Heart right ventricle (tissue), 16 donors: Measurements from ENCODE around the gene OPTC. TPM values are rescaled to one million over a fixed set of nuclear protein-coding genes. Genes with fewer than 3 reads are reported as not detected.

Source experiments
- ATAC-seq, 8 donors: fragments of 200-7000 bp; cut with Tn5 transposase; one replicate each; pipeline ENCODE4 v1.9.1; 2020; ENCODE audit warnings: mild to moderate bottlenecking in 8 of 8, moderate library complexity in 8 of 8, moderate number of reproducible peaks in 1 of 8
- DNase-seq, 2 donors: peaks; one replicate each; pipeline ENCODE4 v3.0.0-alpha.2; 2020
- H3K27ac ChIP-seq, 10 donors: fragments of 200-600 bp; sonication (generic) in 2 of 10; one replicate each; pipeline versions ENCODE4 v1.5.0 to v1.8.0; 2020 to 2022; ENCODE audit warnings: mild to moderate bottlenecking in 3 of 10
- H3K27me3 ChIP-seq, 7 donors: fragments of 200-600 bp; one replicate each; pipeline ENCODE4 v1.8.0; 2021 to 2022; ENCODE audit warnings: mild to moderate bottlenecking in 2 of 7
- H3K36me3 ChIP-seq, 9 donors: fragments of 200-600 bp; sonication (generic) in 1 of 9; one replicate each; pipeline versions ENCODE4 v1.5.0 to v1.8.0; 2020 to 2022; ENCODE audit warnings: mild to moderate bottlenecking in 2 of 9
- H3K4me1 ChIP-seq, 9 donors: fragments of 200-600 bp; sonication (generic) in 1 of 9; one replicate each; pipeline versions ENCODE4 v1.5.0 to v1.8.0; 2020 to 2022; ENCODE audit warnings: mild to moderate bottlenecking in 4 of 9
- H3K4me3 ChIP-seq, 10 donors: fragments of 200-600 bp; sonication (generic) in 2 of 10; one replicate each; pipeline versions ENCODE4 v1.5.0 to v1.8.0; 2020 to 2022; ENCODE audit warnings: mild to moderate bottlenecking in 7 of 10, moderate library complexity in 2 of 10
- H3K9me3 ChIP-seq, 11 donors: fragments of 200-600 bp in 10 of 11; sonication (generic) in 2 of 11; one replicate each; pipeline versions ENCODE4 v1.5.0 to v1.8.0; 2013 to 2022; ENCODE audit warnings: mild to moderate bottlenecking in 2 of 11, control low read depth in 1 of 11, moderate library complexity in 1 of 11
- WGBS, 2 donors: extraction: QIAGEN DNeasy Blood & Tissue Kit; methylation state at CpG; one replicate each; pipeline ENCODE4 v1.1.7; 2013; ENCODE audit warnings: inconsistent platforms in 1 of 2; 5-methylcytosine and 5-hydroxymethylcytosine counted together
- intact Hi-C, 10 donors: fragments of 100-400 bp; cut with DNase I; formaldehyde crosslinking; loops; one replicate each; pipeline versions ENCODE4 v1.11.1 to v1.14.2; 2022
- polyA plus RNA-seq, 2 donors: library from polyadenylated mRNA; stranded (reverse); fragments of 200-250 nt; gene quantifications; one replicate each; pipeline ENCODE4 v1.2.3, GENCODE V29; 2013
- total RNA-seq, 10 donors: library from RNA; stranded (reverse); fragmentation: NEBNext Ultra II Directional in 3 of 10; extraction: Animal tissue kit (Norgen Biotek cat#: 25700) in 3 of 10; gene quantifications; one replicate each; pipeline versions ENCODE4 v1.2.1 to v1.2.4, GENCODE V29; 2021 to 2023
- TF ChIP-seq, protein P1 (sequence below), 9 donors: fragments of 200-600 bp; sonication (generic) in 2 of 9; IDR thresholded peaks; one replicate each; pipeline versions ENCODE4 v1.5.0 to v1.8.0; 2021 to 2022; ENCODE audit warnings: antibody characterized with exemption in 9 of 9, mild to moderate bottlenecking in 5 of 9, moderate library complexity in 1 of 9
- donor health status: Arrhythmogenic right ventricular cardiomyopathy.
- donor health status: ischemic (EF 13 %, LVEDD 7.1; RV severe dilation, severe dysfunction).
- donor health status: healthy with polysubstance abuse.
- donor health status: DM: no; HTN: yes; CAD: no.
- donor health status: DM: no; HTN: no; CAD: no.
- donor health status: ischemic (EF 25% LVEDD 6.9; RV normal size, moderate dysfunction).
- donor health status: ischemic (EF 25% LVEDD 5.7; RV mildly dilated, moderate dysfunction).
- donor health status: healthy.
- donor health status: DM: yes; HTN: yes; CAD: no.
- donor health status: Ischemic cardiomyopathy.
- donor health status: ischemic (EF 35%, LVEDD 5.7; RV mildly dilated, moderate dysfunction).
- donor health status: nonischemic (EF 11% LVEDD 7.7; RV severe dilation, severe dysfunction).
- donor health status: DM: yes; HTN: yes; CAD: no.
- donor health status: PGD.
- donor health status: ischemic (EF 29% LVEDD 5.4; RV normal size, mild dysfunction).
- donor health status: nonischemic (EF 23%, LVEDD 6.1; RV moderate dilation, normal function).

The OPTC gene
- total and polyA plus RNA-seq, 12 donors: not detected

DNA sequence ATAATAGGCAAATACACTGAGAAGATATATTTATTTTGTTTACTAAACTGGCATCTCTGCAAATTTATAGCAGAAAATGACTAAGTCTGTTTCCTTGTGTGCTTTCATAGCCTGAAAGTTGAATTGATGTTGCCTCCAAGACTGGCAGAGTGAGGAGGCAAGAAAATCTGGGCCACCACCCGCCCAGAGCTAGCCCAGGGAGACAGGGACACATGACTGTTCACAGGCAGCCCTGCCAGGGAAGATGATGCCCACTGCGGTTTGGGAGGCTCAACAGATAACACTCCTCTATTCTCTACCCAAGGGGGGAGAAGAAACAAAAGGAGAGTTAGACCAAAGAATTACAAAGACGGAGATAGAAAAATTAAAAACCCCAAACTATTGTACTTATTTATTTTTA, 37.1 kb downstream of the OPTC start:
- TF ChIP-seq, protein P1, sequence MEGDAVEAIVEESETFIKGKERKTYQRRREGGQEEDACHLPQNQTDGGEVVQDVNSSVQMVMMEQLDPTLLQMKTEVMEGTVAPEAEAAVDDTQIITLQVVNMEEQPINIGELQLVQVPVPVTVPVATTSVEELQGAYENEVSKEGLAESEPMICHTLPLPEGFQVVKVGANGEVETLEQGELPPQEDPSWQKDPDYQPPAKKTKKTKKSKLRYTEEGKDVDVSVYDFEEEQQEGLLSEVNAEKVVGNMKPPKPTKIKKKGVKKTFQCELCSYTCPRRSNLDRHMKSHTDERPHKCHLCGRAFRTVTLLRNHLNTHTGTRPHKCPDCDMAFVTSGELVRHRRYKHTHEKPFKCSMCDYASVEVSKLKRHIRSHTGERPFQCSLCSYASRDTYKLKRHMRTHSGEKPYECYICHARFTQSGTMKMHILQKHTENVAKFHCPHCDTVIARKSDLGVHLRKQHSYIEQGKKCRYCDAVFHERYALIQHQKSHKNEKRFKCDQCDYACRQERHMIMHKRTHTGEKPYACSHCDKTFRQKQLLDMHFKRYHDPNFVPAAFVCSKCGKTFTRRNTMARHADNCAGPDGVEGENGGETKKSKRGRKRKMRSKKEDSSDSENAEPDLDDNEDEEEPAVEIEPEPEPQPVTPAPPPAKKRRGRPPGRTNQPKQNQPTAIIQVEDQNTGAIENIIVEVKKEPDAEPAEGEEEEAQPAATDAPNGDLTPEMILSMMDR (IDR thresholded peaks at IDR 0.05): no peak
- Histone ChIP-seq H3K4me1 (peaks cover 0 to 12% (median 0%) of the 10 kb centered on the region in 9 donors), H3K27me3 (no peaks in the 10 kb centered on the region), H3K4me3 (no peak overlapping the region), H3K27ac (no peak overlapping the region), H3K36me3 (no peaks in the 10 kb centered on the region), H3K9me3 (no peaks in the 10 kb centered on the region)
- WGBS, 2 donors: 89 to 91% methylated on average over 3 of the region's 3 CpGs
- no peak for ATAC-seq
- intact Hi-C loops: no loop called here
- DNase-seq: no peak

DNA sequence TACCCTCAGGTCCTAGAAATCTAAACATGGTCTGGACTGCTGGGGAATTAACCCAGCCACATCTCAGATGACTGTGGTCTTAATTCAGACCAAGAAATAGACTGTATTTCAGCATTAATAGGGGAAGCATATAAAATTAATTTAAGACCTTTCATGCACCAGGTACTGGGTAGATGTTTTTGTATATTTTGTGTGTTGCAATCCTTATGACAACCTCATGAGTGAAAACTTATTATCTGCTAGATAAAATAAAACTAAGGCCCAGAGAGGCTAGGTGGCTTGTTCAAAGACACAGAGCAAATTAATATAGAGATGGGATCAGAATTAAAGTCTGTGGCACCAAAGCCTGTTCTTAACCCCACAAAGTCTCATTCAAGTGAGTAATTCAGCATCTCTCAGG, 40.1 kb downstream of the OPTC start:
- H3K27me3 ChIP-seq: no peaks in the 10 kb centered on the region
- TF ChIP-seq, protein P1 (IDR thresholded peaks at IDR 0.05): no peak
- no peaks in the 10 kb centered on the region for H3K36me3 ChIP-seq
- peak overlapping the region in 1 of 10 donors; percentile 41 for H3K27ac ChIP-seq
- ATAC-seq: no peak
- no peak for DNase-seq
- H3K9me3 ChIP-seq: no peaks in the 10 kb centered on the region
- peaks cover 0 to 25% (median 16%) of the 10 kb centered on the region in 9 donors for H3K4me1 ChIP-seq
- H3K4me3 ChIP-seq: no peak overlapping the region
- intact Hi-C loops: no loop called here

DNA sequence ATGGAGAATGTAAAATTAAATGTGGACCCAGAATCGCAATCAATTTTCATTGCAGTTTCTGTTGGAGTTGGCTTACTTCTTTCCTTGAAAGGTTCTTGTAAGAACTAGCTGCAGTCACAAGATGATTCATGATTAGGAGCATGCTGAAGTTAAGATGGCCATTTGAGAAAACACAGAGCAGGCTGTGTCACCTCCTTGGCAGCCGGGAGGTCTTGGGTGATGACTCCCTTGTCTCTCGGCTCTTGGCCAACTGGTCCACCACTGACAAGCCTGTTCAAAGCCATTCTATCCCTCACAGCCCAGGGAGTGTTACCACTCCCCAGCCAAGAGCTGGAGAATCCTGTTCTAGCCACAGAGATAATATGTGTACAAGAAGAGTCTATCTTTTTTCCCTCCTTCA, 40.6 kb downstream of the OPTC start:
- intact Hi-C loops: no loop called here
- H3K36me3 ChIP-seq: no peaks in the 10 kb centered on the region
- H3K9me3 ChIP-seq: no peaks in the 10 kb centered on the region
- H3K27ac ChIP-seq: peak overlapping the region in 1 of 10 donors; percentile 41
- 62 to 71% methylated on average over 3 of the region's 3 CpGs for WGBS, 2 donors
- DNase-seq (no peak), ATAC-seq (peak in 4 of 8 donors; percentile 28 to 69 (median 44))
- no peaks in the 10 kb centered on the region for H3K27me3 ChIP-seq
- H3K4me1 ChIP-seq: peaks cover 0 to 31% (median 22%) of the 10 kb centered on the region in 9 donors
- TF ChIP-seq, protein P1 (IDR thresholded peaks at IDR 0.05): no peak
- H3K4me3 ChIP-seq: no peak overlapping the region

DNA sequence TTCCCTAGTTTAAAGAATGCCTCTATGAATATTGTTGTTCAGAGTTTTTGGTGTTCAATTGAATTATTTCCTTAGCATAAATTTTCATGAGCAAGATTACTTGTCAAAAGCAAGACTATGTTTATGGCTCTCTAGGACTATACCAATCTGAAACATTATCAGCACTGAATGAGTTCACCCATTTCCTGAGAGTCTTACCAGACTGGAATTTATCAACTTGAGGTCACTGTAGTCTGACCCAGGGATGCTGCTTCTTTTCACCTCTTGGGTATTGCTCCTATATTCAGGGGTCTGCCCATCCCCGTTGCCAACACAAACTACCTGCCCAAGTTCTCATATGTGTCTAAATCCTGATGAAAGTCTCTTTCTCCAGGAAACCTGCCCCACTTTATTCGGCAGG, 42.6 kb downstream of the OPTC start:
- TF ChIP-seq, protein P1 (IDR thresholded peaks at IDR 0.05): no peak
- Histone ChIP-seq H3K27ac (no peak overlapping the region), H3K9me3 (no peaks in the 10 kb centered on the region), H3K4me3 (no peak overlapping the region), H3K27me3 (no peaks in the 10 kb centered on the region), H3K36me3 (no peaks in the 10 kb centered on the region), H3K4me1 (peaks cover 0 to 33% (median 22%) of the 10 kb centered on the region in 9 donors)
- ATAC-seq (no peak), DNase-seq (no peak)
- intact Hi-C loops: no loop called here
- WGBS, 2 donors: 85 to 91% methylated on average over 2 of the region's 2 CpGs
